GM21825 (cell line): ENCODE measurements around the gene LGR4.

Source experiments
- ATAC-seq: cut with Tn5 transposase; IDR thresholded peaks from one replicate; pipeline ENCODE4 v1.9.1; 2021; ENCODE audit warnings: mild to moderate bottlenecking, moderate library complexity; ENCODE audit not compliant: unreplicated experiment

The LGR4 gene

GRCh38 chr11:27406498-27407354, 65.9 kb downstream of the LGR4 start:
- no peak for ATAC-seq

- ATAC-seq, result no peak
Observed at GRCh38 chr11:27405134-27405533, 67.5 kb downstream of the LGR4 start.

GRCh38 chr11:27404427-27404826, 68.2 kb downstream of the LGR4 start:
- no peak for ATAC-seq

- no peak for ATAC-seq
Observed at GRCh38 chr11:27403195-27403594, 69.4 kb downstream of the LGR4 start.

DNA sequence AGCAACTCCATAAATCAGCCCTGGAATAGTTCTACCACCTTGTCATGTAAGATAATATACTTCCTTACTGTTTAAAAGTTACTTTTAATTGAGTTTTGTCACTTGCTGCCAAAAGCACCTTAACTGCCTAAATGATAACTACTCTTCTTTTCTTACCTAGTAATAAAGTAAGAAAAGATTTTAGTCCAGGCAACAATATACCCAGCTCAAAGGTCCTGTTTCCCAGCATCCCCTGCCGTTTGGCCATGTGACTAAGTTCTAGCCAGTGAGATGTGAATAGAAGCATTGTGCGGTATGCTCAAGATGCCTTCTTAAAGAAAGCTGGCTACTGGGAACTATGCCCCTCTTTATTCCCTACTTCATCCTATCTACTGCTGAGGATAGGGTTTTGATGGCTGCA, 70.1 kb downstream of the LGR4 start:
- no peak for ATAC-seq

- ATAC-seq, result no peak
Observed at GRCh38 chr11:27401833-27402316, 70.7 kb downstream of the LGR4 start.

- no peak for ATAC-seq
Observed at GRCh38 chr11:27401280-27401832, 71.2 kb downstream of the LGR4 start.

DNA sequence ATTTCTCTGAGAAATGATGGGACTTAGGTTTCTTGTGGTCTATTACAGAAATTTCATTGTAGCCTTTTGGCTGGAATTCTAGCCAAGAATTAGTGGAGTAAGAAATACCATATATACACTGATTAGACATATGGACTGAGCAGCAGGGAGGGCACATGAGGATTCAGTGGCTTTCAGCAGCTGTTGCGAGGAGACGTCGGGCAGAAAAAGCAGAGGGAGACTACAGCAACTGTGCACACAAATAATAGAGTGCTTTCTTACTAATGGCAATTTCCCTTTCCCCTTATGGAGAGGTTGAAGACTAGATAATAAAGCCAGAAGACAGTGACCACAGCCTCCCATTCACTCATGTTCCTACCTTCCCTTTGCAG, 74.2 kb downstream of the LGR4 start:
- no peak for ATAC-seq

DNA sequence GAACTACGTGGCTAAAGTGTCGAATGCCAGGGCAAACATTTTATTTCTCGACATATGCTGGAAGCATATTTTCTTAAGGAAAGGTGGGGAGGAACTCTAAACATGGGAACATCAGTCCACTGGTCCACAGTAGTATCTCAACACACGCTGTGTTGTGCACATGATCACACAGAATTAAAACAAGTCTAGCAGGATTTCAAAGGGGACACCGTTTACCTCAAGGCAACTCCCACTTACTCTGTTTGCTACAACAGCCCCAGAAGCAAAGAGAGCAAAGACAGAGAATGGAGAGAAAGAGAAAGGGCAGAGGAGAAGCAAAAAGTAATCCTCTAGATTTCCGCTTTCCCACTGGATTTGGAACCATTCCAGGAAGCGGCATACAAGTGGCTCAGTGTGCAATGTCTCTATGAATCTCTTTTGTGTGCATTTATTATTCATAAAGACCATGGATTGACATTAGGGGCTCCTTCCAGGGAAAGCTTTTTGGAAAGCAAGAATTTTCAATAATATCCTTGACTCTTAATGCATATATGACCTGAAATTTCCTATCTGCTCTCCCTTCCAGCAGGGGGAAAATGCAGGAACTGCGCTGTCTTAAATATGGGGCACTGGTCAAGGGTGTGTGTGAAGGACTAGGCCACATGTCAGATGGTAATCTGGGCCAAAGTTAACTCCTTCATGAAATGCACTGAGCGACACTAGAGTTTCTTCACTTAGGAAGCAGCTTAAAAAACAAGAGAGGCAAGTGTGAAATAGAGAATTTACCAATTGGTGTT, 74.8 kb downstream of the LGR4 start:
- no peak for ATAC-seq

GRCh38 chr11:27396259-27396839, 76.2 kb downstream of the LGR4 start:
- no peak for ATAC-seq

DNA sequence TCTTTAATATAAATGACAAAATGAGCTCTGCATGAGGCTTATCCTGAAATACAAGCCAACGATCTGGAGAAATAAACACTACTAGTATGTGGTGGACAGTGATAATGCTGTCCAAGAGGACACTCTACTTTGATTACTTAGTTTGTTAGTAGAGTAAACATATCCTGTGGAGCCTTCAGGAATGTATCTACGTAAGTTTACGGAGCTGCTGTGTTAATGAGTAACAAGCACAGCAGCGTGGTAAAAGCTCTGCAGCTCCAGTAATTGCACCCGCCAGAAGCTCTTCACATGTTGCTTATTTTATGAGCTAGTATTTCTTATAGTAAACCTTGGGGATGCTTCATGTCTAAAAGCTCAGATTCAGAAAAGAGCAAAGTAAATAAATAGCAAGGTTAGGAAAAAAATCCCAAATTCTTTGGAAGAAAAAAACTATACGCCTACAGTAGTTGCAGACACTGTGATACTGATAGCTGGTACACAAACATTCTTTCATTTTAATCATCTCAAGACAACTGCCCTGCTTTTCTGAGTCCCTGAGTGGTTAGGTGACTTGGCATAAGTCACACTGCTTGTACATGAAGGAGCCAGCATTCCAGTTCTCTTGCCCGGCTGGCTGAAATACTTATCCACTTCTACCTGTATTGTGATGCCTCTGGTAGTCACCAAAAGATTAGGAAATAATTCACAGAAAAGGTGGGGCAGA, 76.9 kb downstream of the LGR4 start:
- ATAC-seq, result no peak

- no peak for ATAC-seq
Observed at GRCh38 chr11:27394781-27395228, 77.8 kb downstream of the LGR4 start.

DNA sequence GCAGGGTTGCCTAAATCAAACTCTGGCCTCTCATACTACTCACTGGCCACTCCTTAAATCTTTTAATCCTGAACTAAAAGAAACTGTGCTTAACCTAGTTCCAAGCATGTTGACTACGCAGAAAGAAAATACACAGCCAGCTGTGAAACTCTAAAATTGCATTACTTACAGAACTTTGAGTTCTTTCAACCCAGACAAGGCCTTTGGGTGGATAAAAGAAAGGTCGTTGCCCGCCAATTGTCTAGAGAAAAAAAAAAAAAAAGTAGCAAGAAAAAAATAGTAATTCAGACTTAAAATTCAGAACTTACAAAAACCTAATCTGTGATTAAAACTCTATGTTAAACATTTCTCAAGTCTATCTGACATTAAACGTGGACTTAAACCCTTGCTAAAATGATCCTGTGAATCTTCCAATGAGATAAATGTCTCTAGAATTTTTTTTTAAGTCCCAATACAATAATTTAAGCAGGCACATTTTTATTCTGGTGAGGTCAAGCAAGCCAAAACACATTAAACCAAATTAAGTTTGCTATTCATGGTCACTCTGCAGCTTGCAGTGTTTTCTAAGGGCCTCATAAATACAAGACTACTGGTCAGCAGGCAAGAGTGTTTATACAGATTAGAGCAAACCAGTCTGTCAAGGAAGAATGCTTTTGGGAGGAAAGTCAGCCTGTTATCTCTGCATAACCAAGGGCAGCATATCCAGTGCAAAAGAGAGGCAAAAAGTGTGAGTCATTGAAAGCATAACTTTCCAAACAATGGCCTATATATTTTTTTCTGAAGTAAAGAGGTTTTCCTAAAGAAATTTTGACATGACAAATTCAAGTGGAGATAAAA, 80.1 kb downstream of the LGR4 start:
- ATAC-seq, result no peak

DNA sequence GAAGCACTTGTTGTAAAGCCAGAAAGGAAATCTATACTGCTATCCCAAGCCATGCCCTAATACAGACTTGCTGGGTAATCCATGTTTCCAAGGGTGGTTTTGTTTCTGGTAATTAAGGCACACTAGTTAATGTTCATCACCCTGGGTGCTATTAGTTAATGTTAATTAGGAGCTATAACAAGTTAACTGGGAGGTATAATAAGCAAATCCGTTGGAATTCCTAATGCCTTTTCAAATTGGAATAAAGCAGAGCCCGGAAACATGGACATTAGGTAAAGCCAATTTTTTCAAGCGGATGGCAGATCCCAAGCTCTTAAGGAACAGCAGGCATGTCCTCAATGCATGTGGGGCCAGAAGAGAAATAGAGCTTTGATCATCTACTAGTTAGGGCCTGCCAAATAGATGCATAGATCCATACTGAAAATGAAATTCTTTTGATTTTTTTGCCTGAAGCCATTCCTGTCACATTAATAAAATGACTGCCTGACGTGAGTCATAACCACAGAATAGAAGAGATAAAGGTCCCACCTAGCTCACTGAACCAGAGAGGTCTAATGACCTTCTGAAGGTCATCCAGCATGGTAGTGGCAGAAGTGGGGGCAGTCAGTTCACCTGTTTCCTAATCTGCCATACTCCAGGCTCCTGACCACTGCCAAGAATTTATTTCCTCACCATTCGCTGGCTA, 81.1 kb downstream of the LGR4 start:
- no peak for ATAC-seq

- no peak for ATAC-seq
Observed at GRCh38 chr11:27390318-27391295, 82.0 kb downstream of the LGR4 start.

DNA sequence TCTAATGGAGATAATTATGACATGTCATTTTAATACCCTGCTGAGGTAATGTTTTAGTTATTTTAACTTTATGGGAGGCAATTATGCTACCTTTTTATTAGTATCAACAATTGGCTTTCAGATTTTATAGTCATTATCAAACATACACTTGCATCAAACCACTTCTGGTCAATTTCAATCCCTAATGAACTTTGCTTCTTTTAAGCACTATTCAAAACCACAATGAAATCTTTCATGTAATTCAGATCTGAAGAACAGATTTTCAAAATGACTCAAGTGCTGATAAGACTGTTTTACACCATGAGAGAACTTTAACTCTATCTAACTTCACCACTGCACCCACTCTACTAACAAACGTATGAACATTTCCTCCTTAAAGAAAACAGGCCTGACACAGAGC, 83.7 kb downstream of the LGR4 start:
- ATAC-seq, result no peak

DNA sequence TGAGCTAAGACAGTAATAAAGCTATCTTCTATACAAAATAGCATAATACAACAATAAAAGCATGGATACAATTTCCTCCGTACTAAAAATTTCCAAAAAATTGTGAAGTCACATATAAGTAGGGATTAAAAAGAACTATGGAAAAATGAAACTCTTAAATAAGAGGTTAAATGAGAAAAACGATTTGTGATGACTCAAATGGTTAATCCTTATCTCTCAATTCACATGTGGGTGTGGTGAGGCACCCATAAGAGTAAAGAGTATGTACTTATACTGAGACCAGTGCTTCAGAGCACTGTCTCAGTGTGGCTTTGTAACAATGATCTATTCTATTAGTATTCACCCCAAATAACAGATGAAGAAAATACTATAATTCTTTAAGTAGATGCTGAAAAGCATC, 84.6 kb downstream of the LGR4 start:
- no peak for ATAC-seq

GRCh38 chr11:27387362-27387761, 85.2 kb downstream of the LGR4 start:
- no peak for ATAC-seq
